OCI-LY7 (cell line): Measurements from ENCODE around the gene TRDN. TPM values are rescaled to one million over a fixed set of nuclear protein-coding genes. Genes with fewer than 3 reads are reported as not detected.
A peak's percentile ranks its signal among the peaks of the same experiment; 100 is the strongest.

ENCODE experiments used
- BruUV-seq: library from RNA; stranded (reverse); fragments of 400-500 nt; replicated peaks from 2 replicates; lab custom pipeline; 2021; lab: Mats Ljungman, UMichigan
- CTCF ChIA-PET: fragments of 300-600 bp; sonication (Branson Sonifier 250); formaldehyde crosslinking; loops from one replicate; lab custom pipeline; 2022; ENCODE audit warnings: antibody characterized with exemption; ENCODE audit not compliant: unreplicated experiment; lab: Charles Lee
- POLR2A ChIA-PET: fragments of 300-600 bp; sonication (Branson Sonifier 250); formaldehyde crosslinking; loops from one replicate; lab custom pipeline; 2022; ENCODE audit warnings: antibody characterized with exemption; lab: Charles Lee
- DNase-seq: peaks from one replicate; pipeline ENCODE4 v3.0.0-alpha.2; 2015; ENCODE audit warnings: low spot score
- H2AFZ ChIP-seq: fragments of 200-600 bp; sonication (generic), shearing (Covaris generic); 2 replicates; pipeline ENCODE4 v1.6.1; 2014; ENCODE audit warnings: mild to moderate bottlenecking, antibody characterized with exemption, low read length, moderate library complexity
- H3K27ac ChIP-seq: fragments of 200-600 bp; sonication (generic); 2 replicates; pipeline ENCODE4 v1.5.1; 2014; ENCODE audit warnings: mixed run types, low read depth, mild to moderate bottlenecking, moderate library complexity, low read length, inconsistent platforms; ENCODE audit not compliant: poor library complexity, severe bottlenecking
- H3K36me3 ChIP-seq: fragments of 200-600 bp; sonication (generic); 2 replicates; pipeline ENCODE4 v1.6.1; 2014; ENCODE audit warnings: mild to moderate bottlenecking, antibody characterized with exemption, low read length, moderate library complexity, mixed read lengths; ENCODE audit not compliant: insufficient read depth
- H3K4me1 ChIP-seq: fragments of 200-600 bp; sonication (generic); 2 replicates; pipeline ENCODE4 v1.5.1; 2014; ENCODE audit warnings: mild to moderate bottlenecking, low read length; ENCODE audit not compliant: insufficient read depth, poor library complexity, severe bottlenecking
- H3K4me2 ChIP-seq: fragments of 200-600 bp; sonication (generic); 2 replicates; pipeline ENCODE4 v1.6.1; 2014; ENCODE audit warnings: mild to moderate bottlenecking, low read length
- H3K4me3 ChIP-seq: fragments of 200-600 bp; sonication (generic); 2 replicates; pipeline ENCODE4 v1.5.1; 2014; ENCODE audit warnings: mild to moderate bottlenecking, low read depth, low read length; ENCODE audit not compliant: poor library complexity, severe bottlenecking
- H3K79me2 ChIP-seq: fragments of 200-600 bp; sonication (generic); 2 replicates; pipeline ENCODE4 v1.6.1; 2016; ENCODE audit warnings: low read depth, mild to moderate bottlenecking, low read length, moderate library complexity, mixed read lengths; ENCODE audit not compliant: insufficient read depth
- H3K9me2 ChIP-seq: fragments of 200-600 bp; sonication (generic); 2 replicates; pipeline ENCODE4 v1.6.1; 2016; ENCODE audit warnings: mild to moderate bottlenecking, low read length, mixed read lengths; ENCODE audit not compliant: insufficient read depth
- H3K9me3 ChIP-seq: fragments of 200-600 bp; sonication (generic); 2 replicates; pipeline ENCODE4 v1.6.1; 2014; ENCODE audit warnings: mild to moderate bottlenecking, mixed run types, low read length, mixed read lengths
- H4K20me1 ChIP-seq: fragments of 200-600 bp; sonication (generic); 2 replicates; pipeline ENCODE4 v1.6.1; 2014; ENCODE audit warnings: mild to moderate bottlenecking, antibody characterized with exemption, low read length, moderate library complexity, mixed read lengths; ENCODE audit not compliant: insufficient read depth
- CTCF ChIP-seq: fragments of 200-600 bp; sonication (generic); conservative IDR thresholded peaks from 2 replicates; pipeline ENCODE4 v1.5.1; 2014; ENCODE audit warnings: mild to moderate bottlenecking, antibody characterized with exemption, low read length, moderate library complexity, mixed read lengths
- EZH2phosphoT487 ChIP-seq: fragments of 200-600 bp; sonication (generic); IDR thresholded peaks from 2 replicates; pipeline ENCODE4 v1.6.1; 2018; ENCODE audit warnings: low read depth, borderline replicate concordance, mild to moderate bottlenecking, mixed run types, antibody characterized with exemption, low read length, moderate library complexity, mixed read lengths
- intact Hi-C: fragments of 100-400 bp; cut with micrococcal nuclease; formaldehyde crosslinking; loops from one replicate; pipeline ENCODE4 v1.10.0; 2022; ENCODE audit not compliant: unreplicated experiment
- total RNA-seq, 2 experiments: library from RNA; depleted of rRNA in 1 of 2; stranded (reverse); fragments of >200 nt in 1 of 2; shearing (Covaris generic) in 1 of 2; gene quantifications; 2 replicates each; pipeline ENCODE4 v1.2.3, GENCODE V29; 2014 to 2022

Gene TRDN
- total RNA-seq, 2 experiments from 2014 or later, result not detected

- no peak for DNase-seq
- H4K20me1 ChIP-seq, result no peaks in the 10 kb centered on the region
- H3K27ac ChIP-seq, result no peak overlapping the region
- no peaks in the 10 kb centered on the region for H3K9me2 ChIP-seq
- CTCF ChIA-PET, result no interaction called here
- no peaks in the 10 kb centered on the region for H3K79me2 ChIP-seq
- no TSS peak for BruUV-seq
- no peak overlapping the region for H2AFZ ChIP-seq
- no peaks in the 10 kb centered on the region for H3K36me3 ChIP-seq
- no peak overlapping the region for H3K4me2 ChIP-seq
- H3K4me3 ChIP-seq, result no peak overlapping the region
- no peaks in the 10 kb centered on the region for H3K9me3 ChIP-seq
- no peaks in the 10 kb centered on the region for H3K4me1 ChIP-seq
- POLR2A ChIA-PET, result no interaction called here
- TF ChIP-seq EZH2phosphoT487 (no peak), CTCF (0 out of 2 replicates have a peak, but pooled peaks have one; percentile 21)
- intact Hi-C loops, result no loop called here
Observed at GRCh38 chr6:123329337-123329736, 307.4 kb downstream of the TRDN start.

GRCh38 chr6:123323452-123324329 is 313.1 kb downstream of the TRDN start:
- no peak for DNase-seq
- no peak for TF ChIP-seq CTCF
- TF ChIP-seq EZH2phosphoT487, result no peak
- intact Hi-C loops, result no loop called here
- Histone ChIP-seq H3K27ac (no peak overlapping the region), H3K4me2 (no peak overlapping the region), H3K9me3 (no peaks in the 10 kb centered on the region), H4K20me1 (no peaks in the 10 kb centered on the region), H3K9me2 (no peaks in the 10 kb centered on the region), H3K79me2 (no peaks in the 10 kb centered on the region), H3K36me3 (no peaks in the 10 kb centered on the region), H2AFZ (no peak overlapping the region), H3K4me1 (no peaks in the 10 kb centered on the region), H3K4me3 (no peak overlapping the region)
- BruUV-seq, result no TSS peak
- POLR2A ChIA-PET, result interaction anchor here (0.5 kb wide), 1 partner anchor 87 kb away, joined by 5 read pairs; no protein-coding TSS in a partner anchor
- CTCF ChIA-PET, result no interaction called here

- CTCF ChIA-PET, result no interaction called here
- Histone ChIP-seq H3K27ac (no peak overlapping the region), H3K4me3 (no peak overlapping the region), H4K20me1 (no peaks in the 10 kb centered on the region), H3K9me2 (no peaks in the 10 kb centered on the region), H3K4me2 (no peak overlapping the region), H2AFZ (no peak overlapping the region), H3K79me2 (no peaks in the 10 kb centered on the region), H3K4me1 (no peaks in the 10 kb centered on the region), H3K9me3 (no peaks in the 10 kb centered on the region), H3K36me3 (no peaks in the 10 kb centered on the region)
- POLR2A ChIA-PET, result no interaction called here
- TF ChIP-seq CTCF (no peak), EZH2phosphoT487 (no peak)
- intact Hi-C loops, result no loop called here
- BruUV-seq, result no TSS peak
- DNase-seq, result no peak
Observed at GRCh38 chr6:123321020-123321419, 315.7 kb downstream of the TRDN start.
